Left colon (tissue), 2 donors: ENCODE results near the gene UNC119B. TPM values are rescaled to one million over a fixed set of nuclear protein-coding genes. Genes with fewer than 3 reads are reported as not detected.
A peak's percentile ranks its signal among the peaks of the same experiment; 100 is the strongest.

Experiments used
- ATAC-seq: fragments of 200-7000 bp; cut with Tn5 transposase; one replicate; pipeline ENCODE4 v1.9.1; 2020; ENCODE audit warnings: mild to moderate bottlenecking, moderate library complexity
- DNase-seq, 2 donors: peaks; one replicate each; pipeline ENCODE4 v3.0.0-alpha.2; 2020
- intact Hi-C, 2 donors: fragments of 100-400 bp; cut with DNase I in 1 of 2; cut with micrococcal nuclease in 1 of 2; formaldehyde crosslinking; loops; one replicate each; pipeline versions ENCODE4 v1.11.2 to v1.14.0; 2022; cut with DNase I, micrococcal nuclease
- total RNA-seq, 2 donors: library from RNA; stranded (reverse); fragmentation: NEBNext Ultra II Directional; extraction: Animal tissue kit (Norgen Biotek cat#: 25700); gene quantifications; one replicate each; pipeline ENCODE4 v1.2.1, GENCODE V29; 2021
- donor health status: DM: no; HTN: no; CAD: no.
- donor health status: DM: yes; HTN: yes; CAD: no.

UNC119B gene
- total RNA-seq, 2 donors from 2014 or later, result 15.1 to 27.5 TPM

DNA sequence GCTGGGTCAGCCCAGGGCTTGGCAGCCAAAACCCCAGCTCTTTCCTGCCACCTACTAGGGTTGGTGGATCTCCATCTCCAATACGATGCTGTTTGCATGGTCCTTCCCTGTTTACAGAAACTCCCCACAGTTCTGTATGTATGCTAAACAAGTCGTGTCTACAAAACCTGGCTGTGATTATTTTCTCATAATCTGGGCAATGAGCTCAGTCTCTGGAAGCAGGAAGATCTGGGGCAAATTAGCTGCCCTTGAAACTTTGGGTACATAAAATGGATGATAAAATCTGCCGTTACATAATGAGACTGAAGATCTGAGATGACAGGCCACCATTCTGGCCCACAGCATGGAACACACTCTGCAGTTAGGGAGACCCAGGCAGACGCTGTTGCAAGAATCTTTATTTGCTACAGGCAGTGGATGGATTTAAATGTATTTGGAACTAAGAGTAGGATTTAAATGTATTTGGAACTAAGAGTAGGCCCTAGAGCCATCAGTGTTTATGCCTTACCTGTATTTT lies 47.0 kb downstream of the UNC119B start:
- intact Hi-C loops, result no loop called here
- DNase-seq, result peak in 1 of 2 donors; percentile 23
- ATAC-seq, result peak; percentile 41

DNA sequence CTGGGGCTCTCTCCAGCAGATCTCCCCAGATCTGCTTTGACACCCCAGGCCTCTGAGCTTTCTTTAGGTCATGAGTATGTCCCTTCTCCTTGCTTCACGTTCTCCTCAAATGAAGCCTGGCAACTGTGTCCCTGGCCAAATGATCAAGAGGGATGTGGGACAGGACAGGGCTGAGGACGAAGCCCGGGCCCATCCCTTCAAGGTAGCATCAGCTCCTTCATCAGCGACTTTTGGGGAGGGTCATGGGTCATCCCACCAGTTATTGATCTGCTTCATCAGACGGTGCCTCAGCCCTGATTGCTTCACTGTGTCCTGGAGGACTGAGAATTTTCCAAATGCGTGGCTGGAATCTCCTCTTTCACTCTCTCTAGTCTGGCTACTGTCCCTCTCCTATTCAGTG lies 47.7 kb downstream of the UNC119B start:
- no peak for ATAC-seq
- intact Hi-C loops, result no loop called here

GRCh38 chr12:120758798-120759590 lies 48.7 kb downstream of the UNC119B start:
- DNase-seq (peak in 1 of 2 donors; percentile 1), ATAC-seq (no peak)
- intact Hi-C loops, result no loop called here

More for the DNA sequence above, 47.7 kb downstream of the UNC119B start:
- peak in 1 of 2 donors; percentile 19 for DNase-seq

- intact Hi-C loops, result no loop called here
- ATAC-seq, result no peak
- DNase-seq, result peak in 1 of 2 donors; percentile 14
Observed at GRCh38 chr12:120759591-120760348, 49.5 kb downstream of the UNC119B start.

DNA sequence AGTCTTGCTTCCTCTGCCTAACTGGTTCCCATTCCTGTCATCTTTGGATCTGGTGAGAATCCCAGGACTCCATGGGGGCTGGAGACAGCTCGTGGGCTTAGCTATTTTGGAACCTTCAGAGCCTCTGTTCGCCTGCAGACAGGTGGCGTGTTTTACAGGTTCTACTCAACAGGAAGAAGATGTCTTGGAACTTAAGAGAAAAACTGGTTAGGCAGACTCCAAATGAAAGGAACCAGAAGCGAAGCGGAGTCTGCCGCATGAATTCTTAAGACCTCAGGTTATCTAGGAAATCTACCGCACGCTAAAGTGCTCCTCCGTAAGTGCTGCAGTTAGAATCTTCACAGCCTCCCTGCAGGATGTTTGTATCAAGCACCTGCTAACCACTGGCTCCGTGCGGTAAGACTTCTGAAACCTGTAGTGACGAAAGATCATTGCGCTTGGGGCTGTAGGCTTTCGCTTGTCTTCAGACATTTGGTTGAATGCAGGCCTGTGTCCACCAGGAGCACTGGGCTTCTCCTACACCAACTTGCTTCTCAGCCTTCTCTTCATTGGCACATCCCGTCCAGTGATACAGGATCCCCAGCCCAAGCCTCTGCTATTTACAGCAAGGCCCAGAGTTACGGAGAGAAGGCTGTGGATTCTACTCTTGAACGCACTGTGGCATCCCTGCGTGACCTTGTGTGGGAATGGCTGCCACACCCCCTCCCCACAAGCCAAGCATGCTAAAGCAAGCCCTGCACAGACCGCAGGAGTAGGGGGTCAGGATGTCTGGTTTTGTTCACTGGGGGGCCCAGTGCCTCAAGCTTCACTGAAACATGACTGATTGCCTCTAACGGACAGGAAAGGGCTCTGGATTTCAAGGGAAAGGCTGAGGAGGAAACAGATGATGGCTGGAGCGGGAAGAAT lies 50.3 kb downstream of the UNC119B start:
- ATAC-seq (no peak), DNase-seq (no peak)
- intact Hi-C loops, result no loop called here

DNA sequence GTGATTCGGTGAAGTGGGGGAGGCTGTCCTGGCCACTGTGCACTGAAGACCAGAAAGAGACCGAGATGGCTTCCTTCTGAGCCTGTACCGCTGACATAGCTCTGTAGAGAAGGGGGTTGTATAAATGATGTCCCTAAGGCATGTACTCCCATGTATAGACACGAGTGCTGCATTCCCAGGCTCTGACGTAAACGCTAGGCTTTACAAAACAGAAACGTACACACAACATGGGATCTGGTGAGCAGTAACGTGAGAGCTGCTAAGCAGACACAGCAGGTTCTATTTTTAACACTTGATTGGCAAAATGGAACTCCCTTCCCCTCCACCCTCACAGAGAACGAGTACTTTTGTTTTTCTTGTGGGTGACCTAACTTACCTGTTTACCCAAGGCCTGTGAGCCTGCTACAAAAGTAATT lies 51.3 kb downstream of the UNC119B start:
- ATAC-seq, result no peak
- DNase-seq, result no peak
- intact Hi-C loops, result no loop called here

- intact Hi-C loops, result no loop called here
- ATAC-seq (no peak), DNase-seq (no peak)
Observed at GRCh38 chr12:120762086-120762485, 51.8 kb downstream of the UNC119B start.

DNA sequence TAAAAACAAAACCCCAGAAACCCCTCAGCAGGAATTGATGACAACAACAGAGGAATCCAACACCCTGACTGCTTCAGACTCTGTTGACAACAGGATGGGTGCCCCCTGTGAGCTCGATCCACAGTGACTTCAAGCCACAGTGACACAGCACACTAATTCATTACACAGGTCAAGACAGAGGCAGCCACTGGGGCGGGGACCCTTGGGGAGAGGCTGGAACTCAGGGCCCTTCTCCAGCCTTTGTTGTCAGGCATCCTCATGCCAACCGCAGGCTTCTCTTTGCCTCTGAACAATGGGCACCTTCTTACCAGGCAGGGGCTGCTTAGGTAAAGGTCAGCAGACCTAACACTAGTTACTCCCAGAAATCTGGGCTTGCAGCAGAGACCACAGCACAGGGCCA lies 53.0 kb downstream of the UNC119B start:
- intact Hi-C loops, result no loop called here
- no peak for DNase-seq
- no peak for ATAC-seq

DNA sequence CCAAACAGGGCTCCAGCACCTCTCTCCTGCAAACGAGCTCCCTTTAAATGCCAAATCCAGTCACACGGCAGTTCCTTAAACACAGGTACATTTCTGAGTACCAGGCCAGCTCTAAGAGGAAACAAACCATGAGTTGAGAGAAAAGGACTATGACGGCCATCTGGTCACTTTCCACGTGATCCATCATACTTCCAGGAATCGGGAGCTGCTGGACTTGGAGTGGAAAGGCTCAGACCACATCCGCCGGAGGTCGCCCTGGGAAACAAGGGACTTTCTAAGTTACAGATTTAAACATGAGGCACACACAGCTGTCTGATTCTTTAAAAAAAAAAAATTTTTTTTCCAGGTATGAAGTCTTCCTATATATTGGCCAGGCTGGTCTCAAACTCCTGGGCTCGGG lies 54.6 kb downstream of the UNC119B start:
- DNase-seq (no peak), ATAC-seq (no peak)
- intact Hi-C loops, result no loop called here

DNA sequence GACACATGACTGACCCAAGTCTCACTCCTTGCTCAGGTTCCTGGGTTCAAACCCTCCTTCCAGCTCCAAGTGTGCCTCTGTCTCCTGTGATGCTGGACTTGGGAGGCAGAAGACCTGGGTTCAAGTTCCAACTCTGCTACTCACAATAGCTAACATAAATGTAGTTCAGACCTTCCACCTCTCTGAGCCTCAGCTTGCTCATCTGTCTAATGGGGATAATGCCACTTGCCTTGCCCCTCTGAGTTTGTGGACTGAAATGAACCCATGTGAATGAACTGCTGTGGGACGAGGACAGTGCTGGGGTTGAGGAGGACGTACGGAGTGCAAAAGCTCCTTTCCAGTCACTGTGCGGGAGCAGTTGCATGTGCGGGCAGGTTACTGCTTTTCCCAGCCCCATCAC lies 56.3 kb downstream of the UNC119B start:
- intact Hi-C loops, result no loop called here

DNA sequence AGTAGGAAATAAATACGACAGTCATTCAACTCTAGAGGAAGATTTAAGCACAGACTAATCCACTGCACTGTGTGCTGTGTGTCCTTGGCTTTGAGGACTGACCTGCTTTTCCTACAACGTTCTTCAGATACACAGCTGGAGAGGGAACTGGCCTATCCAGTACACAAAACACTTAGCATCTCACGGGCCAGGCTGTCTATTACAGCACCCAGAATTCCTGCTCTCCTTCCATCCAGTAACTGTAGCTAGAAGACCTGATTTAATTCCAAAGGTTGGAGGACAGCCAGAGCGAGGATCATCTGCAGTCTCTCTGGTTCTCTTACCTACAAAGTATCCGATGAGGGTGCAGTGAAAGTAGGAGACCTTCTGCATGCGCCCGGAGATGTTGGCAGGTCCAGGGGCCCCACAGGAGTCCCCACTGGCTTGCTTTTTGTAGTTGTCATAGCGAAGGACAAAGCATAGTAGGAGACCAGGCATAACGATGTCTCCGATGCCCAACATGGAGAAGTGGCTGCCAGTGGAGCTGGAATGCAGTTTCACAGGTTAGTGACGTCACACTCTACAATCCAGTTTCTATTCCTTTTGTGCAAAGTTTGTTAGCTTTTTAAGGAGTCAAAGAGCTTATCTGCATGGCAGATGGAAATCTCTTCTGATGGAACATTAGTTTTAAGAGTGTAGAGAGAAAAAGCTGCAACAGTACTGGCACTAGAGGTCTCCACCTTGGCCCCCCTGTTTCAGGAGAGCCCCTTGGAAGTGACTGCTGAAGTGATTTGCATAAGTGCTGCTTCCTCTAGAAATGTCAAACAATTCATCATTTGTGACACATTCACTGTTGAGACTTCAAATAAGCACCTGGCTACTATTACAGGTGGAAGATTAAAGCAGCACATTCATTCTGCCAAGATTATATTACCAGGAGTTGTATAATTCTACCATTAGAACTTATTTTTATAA lies 57.1 kb downstream of the UNC119B start:
- DNase-seq (no peak), ATAC-seq (no peak)
- intact Hi-C loops, result no loop called here

More for the DNA sequence above, 56.3 kb downstream of the UNC119B start:
- ATAC-seq, result no peak
- no peak for DNase-seq

DNA sequence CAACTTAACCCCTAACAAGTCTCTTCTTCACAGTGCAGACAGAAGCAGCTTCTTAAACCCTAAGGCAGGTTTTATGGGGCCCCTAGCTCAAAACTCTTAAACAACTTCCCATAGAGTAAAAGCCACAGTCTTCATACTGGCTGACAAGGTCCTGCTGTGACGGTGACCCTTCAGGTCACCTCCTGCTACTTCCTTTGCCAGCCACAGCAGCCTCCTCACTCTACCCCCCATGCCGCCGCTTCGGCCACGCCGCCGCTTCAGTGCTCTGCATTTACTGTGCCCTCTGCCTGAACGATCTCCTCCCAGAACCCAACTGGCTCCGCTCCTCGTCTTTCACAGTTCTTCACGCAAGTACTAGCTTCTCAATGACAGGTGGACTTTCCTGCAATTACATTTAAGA lies 60.8 kb downstream of the UNC119B start:
- intact Hi-C loops, result no loop called here

More for the DNA sequence above, 60.8 kb downstream of the UNC119B start:
- ATAC-seq (no peak), DNase-seq (no peak)

Other genes starting within 250 kb of the UNC119B start
- gene SRSF9, start 240.7 kb upstream of the UNC119B start, total RNA-seq, result 100 to 1,000 TPM; 135 to 143 TPM
- gene DYNLL1, start 214.3 kb upstream of the UNC119B start, total RNA-seq, result 100 to 1,000 TPM; 338 to 371 TPM
- 10 to 100 TPM; 31.2 to 35.1 TPM for gene COQ5, start 181.3 kb upstream of the UNC119B start, total RNA-seq
- gene RNF10, start 176.1 kb upstream of the UNC119B start, total RNA-seq, result 100 to 1,000 TPM; 211 to 223 TPM
- gene POP5, start 129.1 kb upstream of the UNC119B start, total RNA-seq, result 10 to 100 TPM; 28.5 to 34.5 TPM
- gene CABP1, start 69.8 kb upstream of the UNC119B start, total RNA-seq, result 1 to 10 TPM; 1.2 to 2.5 TPM
- gene MLEC, start 23.3 kb upstream of the UNC119B start, total RNA-seq, result 100 to 1,000 TPM; 271 to 278 TPM
- 100 to 1,000 TPM; 183 to 209 TPM for gene ACADS, start 15.4 kb downstream of the UNC119B start, total RNA-seq
- 10 to 100 TPM; 55.6 to 62.1 TPM for gene SPPL3, start 193.9 kb downstream of the UNC119B start, total RNA-seq